Activated CD8-positive, alpha-beta T cell treated with anti-CD3 and anti-CD28 coated beads for 36 hours (primary cell): ENCODE results near the gene URB1. TPM values are rescaled to one million over a fixed set of nuclear protein-coding genes. Genes with fewer than 3 reads are reported as not detected.

Experiments
- ATAC-seq: fragments of 200-7000 bp; cut with Tn5 transposase; one replicate; pipeline ENCODE4 v1.10.0; 2021; ENCODE audit warnings: mild to moderate bottlenecking, moderate library complexity
- CTCF ChIA-PET: fragments of 350-600 bp; sonication (Branson Sonifier 250); formaldehyde crosslinking; loops from one replicate; lab custom pipeline; 2021; ENCODE audit warnings: antibody characterized with exemption; lab: Charles Lee
- POLR2A ChIA-PET: fragments of 350-600 bp; sonication (Branson Sonifier 250); formaldehyde crosslinking; loops from one replicate; lab custom pipeline; 2021; ENCODE audit warnings: antibody characterized with exemption; lab: Charles Lee
- DNase-seq: peaks from one replicate; pipeline ENCODE4 v3.0.0-alpha.2; 2020
- H3K27ac Mint-ChIP-seq: one replicate; pipeline ENCODE4 v1.8.0; 2021; ENCODE audit warnings: mild to moderate bottlenecking, mixed read lengths
- H3K27me3 Mint-ChIP-seq: one replicate; pipeline ENCODE4 v1.8.0; 2021; ENCODE audit warnings: mixed read lengths
- H3K36me3 Mint-ChIP-seq: one replicate; pipeline ENCODE4 v1.8.0; 2021; ENCODE audit warnings: low read depth, mixed read lengths
- H3K4me1 Mint-ChIP-seq: one replicate; pipeline ENCODE4 v1.8.0; 2021; ENCODE audit warnings: low read depth, mixed read lengths
- H3K4me3 Mint-ChIP-seq: one replicate; pipeline ENCODE4 v1.8.0; 2021; ENCODE audit warnings: mild to moderate bottlenecking, moderate library complexity, mixed read lengths
- H3K9me3 Mint-ChIP-seq: one replicate; pipeline ENCODE4 v1.8.0; 2021; ENCODE audit warnings: mixed read lengths
- intact Hi-C: fragments of 100-400 bp; cut with micrococcal nuclease; formaldehyde crosslinking; loops from one replicate; pipeline ENCODE4 v1.10.0; 2022
- total RNA-seq, 2 experiments: library from RNA; stranded (reverse); gene quantifications; one replicate each; pipeline ENCODE4 v1.2.3, GENCODE V29; 2021
- TF ChIP-seq, protein P1 (sequence below): fragments of 200-600 bp; IDR thresholded peaks from one replicate; pipeline ENCODE4 v1.8.0; 2022; ENCODE audit warnings: antibody characterized with exemption, mild to moderate bottlenecking

Gene URB1
- total RNA-seq, 2 experiments from 2014 or later, result 30.9 to 31.8 TPM

GRCh38 chr21:32352526-32352925 lies 40.3 kb downstream of the URB1 start:
- no peak for DNase-seq
- TF ChIP-seq, protein P1, sequence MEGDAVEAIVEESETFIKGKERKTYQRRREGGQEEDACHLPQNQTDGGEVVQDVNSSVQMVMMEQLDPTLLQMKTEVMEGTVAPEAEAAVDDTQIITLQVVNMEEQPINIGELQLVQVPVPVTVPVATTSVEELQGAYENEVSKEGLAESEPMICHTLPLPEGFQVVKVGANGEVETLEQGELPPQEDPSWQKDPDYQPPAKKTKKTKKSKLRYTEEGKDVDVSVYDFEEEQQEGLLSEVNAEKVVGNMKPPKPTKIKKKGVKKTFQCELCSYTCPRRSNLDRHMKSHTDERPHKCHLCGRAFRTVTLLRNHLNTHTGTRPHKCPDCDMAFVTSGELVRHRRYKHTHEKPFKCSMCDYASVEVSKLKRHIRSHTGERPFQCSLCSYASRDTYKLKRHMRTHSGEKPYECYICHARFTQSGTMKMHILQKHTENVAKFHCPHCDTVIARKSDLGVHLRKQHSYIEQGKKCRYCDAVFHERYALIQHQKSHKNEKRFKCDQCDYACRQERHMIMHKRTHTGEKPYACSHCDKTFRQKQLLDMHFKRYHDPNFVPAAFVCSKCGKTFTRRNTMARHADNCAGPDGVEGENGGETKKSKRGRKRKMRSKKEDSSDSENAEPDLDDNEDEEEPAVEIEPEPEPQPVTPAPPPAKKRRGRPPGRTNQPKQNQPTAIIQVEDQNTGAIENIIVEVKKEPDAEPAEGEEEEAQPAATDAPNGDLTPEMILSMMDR, result no peak
- no peak overlapping the region for H3K27ac Mint-ChIP-seq
- H3K9me3 Mint-ChIP-seq, result no peaks in the 10 kb centered on the region
- no peaks in the 10 kb centered on the region for H3K4me1 Mint-ChIP-seq
- ATAC-seq, result no peak
- ChIA-PET CTCF (no interaction called here), POLR2A (no interaction called here)
- peaks cover 78% of the 10 kb centered on the region for H3K36me3 Mint-ChIP-seq
- H3K4me3 Mint-ChIP-seq, result no peak overlapping the region
- no peaks in the 10 kb centered on the region for H3K27me3 Mint-ChIP-seq
- intact Hi-C loops, result no loop called here

DNA sequence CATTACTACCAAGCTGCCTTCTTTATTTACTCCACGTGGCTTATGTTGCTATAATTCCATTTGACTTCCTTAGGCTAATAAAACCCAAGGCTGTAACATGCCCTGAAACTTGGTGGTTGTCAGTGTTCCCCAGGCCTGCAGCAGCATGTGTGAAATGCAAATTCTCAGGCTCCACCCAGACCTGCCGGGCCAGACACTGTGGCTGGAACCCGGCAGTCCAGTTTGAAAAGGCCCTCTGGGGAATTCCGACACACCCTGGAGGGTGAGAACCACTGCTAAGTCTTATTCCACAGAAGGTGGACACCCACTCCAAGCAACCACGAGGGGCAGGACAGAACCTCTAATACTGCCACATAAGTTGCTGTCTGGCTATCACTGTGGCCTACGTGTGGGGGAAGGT lies 41.4 kb downstream of the URB1 start:
- POLR2A ChIA-PET, result no interaction called here
- H3K27me3 Mint-ChIP-seq, result no peaks in the 10 kb centered on the region
- TF ChIP-seq, protein P1, result no peak
- DNase-seq, result no peak
- H3K4me1 Mint-ChIP-seq, result no peaks in the 10 kb centered on the region
- H3K36me3 Mint-ChIP-seq, result peaks cover 79% of the 10 kb centered on the region
- intact Hi-C loops, result no loop called here
- no peaks in the 10 kb centered on the region for H3K9me3 Mint-ChIP-seq
- CTCF ChIA-PET, result no interaction called here
- H3K27ac Mint-ChIP-seq, result no peak overlapping the region
- ATAC-seq, result no peak
- H3K4me3 Mint-ChIP-seq, result no peak overlapping the region

GRCh38 chr21:32350981-32351380 lies 41.8 kb downstream of the URB1 start:
- intact Hi-C loops, result no loop called here
- no peak overlapping the region for H3K27ac Mint-ChIP-seq
- H3K4me3 Mint-ChIP-seq, result no peak overlapping the region
- no peaks in the 10 kb centered on the region for H3K4me1 Mint-ChIP-seq
- H3K27me3 Mint-ChIP-seq, result no peaks in the 10 kb centered on the region
- DNase-seq (no peak), ATAC-seq (no peak)
- CTCF ChIA-PET, result no interaction called here
- peaks cover 79% of the 10 kb centered on the region for H3K36me3 Mint-ChIP-seq
- TF ChIP-seq, protein P1, result no peak
- POLR2A ChIA-PET, result no interaction called here
- no peaks in the 10 kb centered on the region for H3K9me3 Mint-ChIP-seq

DNA sequence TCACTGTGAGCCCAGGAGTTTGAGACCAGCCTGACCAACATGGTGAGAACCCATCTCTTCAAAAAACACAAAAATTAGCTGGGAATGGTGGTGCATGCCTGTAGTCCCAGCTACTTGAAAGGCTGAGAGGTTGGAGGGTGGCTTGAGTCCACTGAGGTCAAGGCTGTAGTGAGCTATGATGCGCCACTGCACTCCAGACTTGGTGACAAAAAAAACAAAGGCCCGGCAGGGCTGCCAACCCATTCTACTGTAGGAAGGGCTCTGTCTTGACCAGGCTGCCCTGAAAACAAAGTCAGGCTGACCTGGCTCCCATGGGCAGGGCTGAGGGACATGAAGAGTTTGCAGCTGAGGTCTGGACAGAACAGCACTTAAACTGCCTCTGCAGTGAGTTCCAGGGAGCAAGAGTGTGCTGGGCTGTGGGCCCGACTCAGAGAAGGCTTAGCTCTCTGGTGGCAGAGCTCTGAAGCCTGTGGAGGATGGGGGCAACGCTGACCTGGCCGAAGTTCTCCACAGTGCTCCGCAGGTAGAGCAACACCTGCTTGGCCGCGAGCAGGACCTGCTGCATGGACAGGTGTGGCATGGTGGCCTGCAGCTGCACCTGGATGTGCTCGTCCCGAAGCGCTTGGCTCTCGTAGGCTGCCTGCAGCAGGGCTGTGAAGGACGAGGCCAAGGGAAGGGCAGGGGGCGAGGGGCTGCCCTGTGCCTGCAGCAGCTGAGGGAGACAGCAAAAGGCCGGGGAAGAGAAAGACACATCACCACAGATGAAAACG lies 42.4 kb downstream of the URB1 start:
- no peak overlapping the region for H3K27ac Mint-ChIP-seq
- no peak overlapping the region for H3K4me3 Mint-ChIP-seq
- H3K9me3 Mint-ChIP-seq, result no peaks in the 10 kb centered on the region
- TF ChIP-seq, protein P1, result no peak
- no peaks in the 10 kb centered on the region for H3K27me3 Mint-ChIP-seq
- CTCF ChIA-PET, result no interaction called here
- peaks cover 82% of the 10 kb centered on the region for H3K36me3 Mint-ChIP-seq
- POLR2A ChIA-PET, result no interaction called here
- intact Hi-C loops, result no loop called here
- ATAC-seq (no peak), DNase-seq (no peak)
- H3K4me1 Mint-ChIP-seq, result no peaks in the 10 kb centered on the region

DNA sequence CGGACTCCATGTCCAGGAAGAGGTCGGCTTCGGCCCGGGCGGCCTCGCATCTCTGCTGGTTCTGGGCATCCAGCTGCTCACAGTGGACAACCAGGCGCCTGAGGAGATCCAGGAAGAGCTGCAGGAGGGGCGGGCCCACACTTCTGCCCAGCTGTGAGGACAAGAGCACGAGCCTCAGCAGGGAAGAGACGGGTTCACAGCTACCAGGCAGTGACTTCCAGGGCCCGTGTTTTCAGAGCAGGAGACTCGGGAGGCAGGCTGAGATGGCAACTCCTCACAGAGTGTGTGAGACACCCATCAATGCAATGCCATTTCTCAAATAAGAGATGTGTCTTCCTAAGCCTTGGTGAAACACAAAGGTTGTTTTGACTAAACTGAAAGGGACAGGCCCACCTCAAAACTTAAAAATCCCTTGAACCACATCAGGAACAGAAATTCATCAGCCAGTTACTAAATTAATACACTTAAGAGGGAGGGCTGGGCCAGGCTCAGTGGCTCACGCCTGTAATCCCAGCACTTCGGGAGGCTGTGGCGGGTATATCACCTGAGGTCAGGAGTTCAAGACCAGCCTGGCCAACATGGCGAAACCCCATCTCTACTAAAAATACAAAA lies 43.4 kb downstream of the URB1 start:
- Mint-ChIP-seq H3K9me3 (peaks cover 7% of the 10 kb centered on the region), H3K36me3 (peaks cover 82% of the 10 kb centered on the region), H3K4me3 (no peak overlapping the region), H3K4me1 (no peaks in the 10 kb centered on the region), H3K27me3 (no peaks in the 10 kb centered on the region), H3K27ac (no peak overlapping the region)
- TF ChIP-seq, protein P1, result no peak
- ChIA-PET POLR2A (no interaction called here), CTCF (no interaction called here)
- intact Hi-C loops, result no loop called here
- ATAC-seq (no peak), DNase-seq (no peak)
